NCI-H2196 treated with DMSO at 0.1 percent for 48 hours (cell line): ENCODE measurements around the gene KATNB1.

ENCODE experiments used
- DNase-seq: peaks from one replicate; lab custom pipeline; 2025; ENCODE audit not compliant: unreplicated experiment; lab: John Stamatoyannopoulos, UW

KATNB1 gene

GRCh38 chr16:57735755-57736418 is at the start of gene KATNB1:
TSS of gene KATNB1 (plus strand) at chr16:57735770. CDS start at chr16:57737244, 1,474 bp downstream.
- no peak for DNase-seq

GRCh38 chr16:57686577-57686976 is 49.0 kb upstream of the KATNB1 start:
- DNase-seq, result no peak

GRCh38 chr16:57687363-57687929 is 48.1 kb upstream of the KATNB1 start:
- DNase-seq, result no peak

- DNase-seq, result no peak
Observed at GRCh38 chr16:57688487-57688986, 47.0 kb upstream of the KATNB1 start.

GRCh38 chr16:57688987-57689761 is 46.4 kb upstream of the KATNB1 start:
- DNase-seq, result no peak

GRCh38 chr16:57689762-57690558 is 45.6 kb upstream of the KATNB1 start:
- no peak for DNase-seq

GRCh38 chr16:57690782-57691471 is 44.6 kb upstream of the KATNB1 start:
- no peak for DNase-seq

GRCh38 chr16:57692636-57693035 is 42.9 kb upstream of the KATNB1 start:
- DNase-seq, result no peak

- DNase-seq, result no peak
Observed at GRCh38 chr16:57693550-57693949, 42.0 kb upstream of the KATNB1 start.

GRCh38 chr16:57694231-57694724 is 41.3 kb upstream of the KATNB1 start:
- no peak for DNase-seq

GRCh38 chr16:57694725-57695679 is 40.6 kb upstream of the KATNB1 start, which contains the start of gene DRC7:
TSS of gene DRC7 (plus strand) at chr16:57694806. CDS start at chr16:57697950, 3,144 bp downstream.
- DNase-seq, result peak; percentile 10

- DNase-seq, result no peak
Observed at GRCh38 chr16:57695680-57696069, 39.9 kb upstream of the KATNB1 start.

GRCh38 chr16:57696240-57696639 is 39.3 kb upstream of the KATNB1 start:
- no peak for DNase-seq

GRCh38 chr16:57697896-57698537 is 37.6 kb upstream of the KATNB1 start:
- no peak for DNase-seq

- DNase-seq, result no peak
Observed at GRCh38 chr16:57698812-57699405, 36.7 kb upstream of the KATNB1 start.

GRCh38 chr16:57699481-57699880 is 36.1 kb upstream of the KATNB1 start:
- DNase-seq, result no peak

GRCh38 chr16:57699899-57700298 is 35.7 kb upstream of the KATNB1 start:
- DNase-seq, result no peak
